Measurements from ENCODE around the gene WASF3. TPM values are rescaled to one million over a fixed set of nuclear protein-coding genes. Genes with fewer than 3 reads are reported as not detected.

WASF3 gene
- total RNA-seq, 1 experiment from 2014 or later, result 3.4 TPM

GRCh38 chr13:26651234-26651633 is 93.8 kb downstream of the WASF3 start (continued):
- TF ChIP-seq, protein P1, sequence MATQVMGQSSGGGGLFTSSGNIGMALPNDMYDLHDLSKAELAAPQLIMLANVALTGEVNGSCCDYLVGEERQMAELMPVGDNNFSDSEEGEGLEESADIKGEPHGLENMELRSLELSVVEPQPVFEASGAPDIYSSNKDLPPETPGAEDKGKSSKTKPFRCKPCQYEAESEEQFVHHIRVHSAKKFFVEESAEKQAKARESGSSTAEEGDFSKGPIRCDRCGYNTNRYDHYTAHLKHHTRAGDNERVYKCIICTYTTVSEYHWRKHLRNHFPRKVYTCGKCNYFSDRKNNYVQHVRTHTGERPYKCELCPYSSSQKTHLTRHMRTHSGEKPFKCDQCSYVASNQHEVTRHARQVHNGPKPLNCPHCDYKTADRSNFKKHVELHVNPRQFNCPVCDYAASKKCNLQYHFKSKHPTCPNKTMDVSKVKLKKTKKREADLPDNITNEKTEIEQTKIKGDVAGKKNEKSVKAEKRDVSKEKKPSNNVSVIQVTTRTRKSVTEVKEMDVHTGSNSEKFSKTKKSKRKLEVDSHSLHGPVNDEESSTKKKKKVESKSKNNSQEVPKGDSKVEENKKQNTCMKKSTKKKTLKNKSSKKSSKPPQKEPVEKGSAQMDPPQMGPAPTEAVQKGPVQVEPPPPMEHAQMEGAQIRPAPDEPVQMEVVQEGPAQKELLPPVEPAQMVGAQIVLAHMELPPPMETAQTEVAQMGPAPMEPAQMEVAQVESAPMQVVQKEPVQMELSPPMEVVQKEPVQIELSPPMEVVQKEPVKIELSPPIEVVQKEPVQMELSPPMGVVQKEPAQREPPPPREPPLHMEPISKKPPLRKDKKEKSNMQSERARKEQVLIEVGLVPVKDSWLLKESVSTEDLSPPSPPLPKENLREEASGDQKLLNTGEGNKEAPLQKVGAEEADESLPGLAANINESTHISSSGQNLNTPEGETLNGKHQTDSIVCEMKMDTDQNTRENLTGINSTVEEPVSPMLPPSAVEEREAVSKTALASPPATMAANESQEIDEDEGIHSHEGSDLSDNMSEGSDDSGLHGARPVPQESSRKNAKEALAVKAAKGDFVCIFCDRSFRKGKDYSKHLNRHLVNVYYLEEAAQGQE (IDR thresholded peaks at IDR 0.05; ENCODE audit: low read depth), result no peak
- no peak for TF ChIP-seq MAX (IDR thresholded peaks at IDR 0.05)
- no peak for TF ChIP-seq POLR2AphosphoS5 (IDR thresholded peaks at IDR 0.05; ENCODE audit: low read depth, low read length)
- no peak for TF ChIP-seq SP1 (IDR thresholded peaks at IDR 0.05; ENCODE audit: low read depth)
- no peak for TF ChIP-seq EGR1 (IDR thresholded peaks at IDR 0.05; ENCODE audit: low read depth)

GRCh38 chr13:26653310-26653709 is 95.8 kb downstream of the WASF3 start:
- Histone ChIP-seq H3K36me3 (ENCODE audit: control insufficient read depth in 1 of 2, insufficient read depth in 2 of 2, low read length in 2 of 2) (no peaks in the 10 kb centered on the region), H3K27me3 (ENCODE audit: insufficient read depth, low read length) (peaks cover 28% of the 10 kb centered on the region), H3K9me3 (ENCODE audit: control insufficient read depth in 1 of 2, insufficient read depth in 1 of 2, low read depth in 1 of 2, low read length in 2 of 2) (peaks cover 4 to 14% of the 10 kb centered on the region in 2 experiments), H3K9ac (ENCODE audit: low read length) (no peak overlapping the region), H4K20me1 (ENCODE audit: insufficient read depth) (no peaks in the 10 kb centered on the region; the same call in 1 of the 2 replicates), H3K4me1 (ENCODE audit: control insufficient read depth in 1 of 2, insufficient read depth in 2 of 2, low read length in 2 of 2) (no peaks in the 10 kb centered on the region), H3K27ac (ENCODE audit: low read depth, low read length) (no peak overlapping the region), H3K4me2 (ENCODE audit: low read length) (no peak overlapping the region), H3K9me2 (ENCODE audit: insufficient read depth) (no peaks in the 10 kb centered on the region), H2AFZ (ENCODE audit: low read depth, low read length, poor library complexity, severe bottlenecking) (no peak overlapping the region), H3K4me3 (replicated peaks in 1 of 2; ENCODE audit: low read depth in 1 of 2, low read length in 2 of 2) (no peak overlapping the region), H3K79me2 (ENCODE audit: insufficient read depth, low read length) (no peaks in the 10 kb centered on the region)
- CTCF ChIA-PET, result no interaction called here
- intact Hi-C loops (cut with micrococcal nuclease), result no loop called here
- POLR2A ChIA-PET, result no interaction called here
- ATAC-seq (no peak), DNase-seq (ENCODE audit: low read depth, low spot score) (no peak)
- RAD21 ChIA-PET (ENCODE audit: low non-redundant PET in 1 of 2, low total read pairs in 2 of 2, uncharacterized antibody in 2 of 2, unreplicated experiment in 2 of 2), result no interaction called here
- TF ChIP-seq SRF (IDR thresholded peaks at IDR 0.05; ENCODE audit: low read depth), result no peak
- BruUV-seq (replicated peaks), result no TSS peak
